Kidney capillary endothelial cell (primary cell): ENCODE results near the gene WWC1.
"Not testable (repeated sequence)": the region's sequence is repeated elsewhere in the genome, so short reads cannot be mapped to it uniquely, and the experiment has no call there.

ENCODE experiments used
- DNase-seq: peaks from one replicate; pipeline ENCODE4 v3.0.0-alpha.2; 2018; ENCODE audit warnings: low spot score

WWC1 gene

GRCh38 chr5:168286386-168286785, 5.1 kb upstream of the WWC1 start:
- no peak for DNase-seq

GRCh38 chr5:168286863-168287262, 4.6 kb upstream of the WWC1 start:
- DNase-seq = not testable (repeated sequence)

DNA sequence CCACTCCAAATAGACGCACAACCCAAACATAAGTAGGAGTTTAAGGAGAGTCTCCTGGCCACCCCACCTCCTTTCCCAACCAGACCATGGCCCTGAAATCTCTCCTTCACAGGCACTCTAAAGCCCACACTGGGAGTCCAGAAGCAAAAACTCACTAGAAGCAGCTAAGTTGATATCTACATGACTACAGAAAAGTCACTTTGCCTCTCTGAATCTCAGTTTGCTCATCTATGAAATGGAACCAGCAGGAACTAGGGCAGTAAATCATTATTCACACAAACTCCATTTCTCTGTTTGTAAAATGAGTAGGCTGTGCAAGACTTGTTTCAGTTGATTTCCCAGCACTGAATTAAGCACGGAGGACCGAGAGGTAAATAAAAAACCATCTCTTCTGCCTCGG, 4.1 kb upstream of the WWC1 start:
- DNase-seq = no peak

DNA sequence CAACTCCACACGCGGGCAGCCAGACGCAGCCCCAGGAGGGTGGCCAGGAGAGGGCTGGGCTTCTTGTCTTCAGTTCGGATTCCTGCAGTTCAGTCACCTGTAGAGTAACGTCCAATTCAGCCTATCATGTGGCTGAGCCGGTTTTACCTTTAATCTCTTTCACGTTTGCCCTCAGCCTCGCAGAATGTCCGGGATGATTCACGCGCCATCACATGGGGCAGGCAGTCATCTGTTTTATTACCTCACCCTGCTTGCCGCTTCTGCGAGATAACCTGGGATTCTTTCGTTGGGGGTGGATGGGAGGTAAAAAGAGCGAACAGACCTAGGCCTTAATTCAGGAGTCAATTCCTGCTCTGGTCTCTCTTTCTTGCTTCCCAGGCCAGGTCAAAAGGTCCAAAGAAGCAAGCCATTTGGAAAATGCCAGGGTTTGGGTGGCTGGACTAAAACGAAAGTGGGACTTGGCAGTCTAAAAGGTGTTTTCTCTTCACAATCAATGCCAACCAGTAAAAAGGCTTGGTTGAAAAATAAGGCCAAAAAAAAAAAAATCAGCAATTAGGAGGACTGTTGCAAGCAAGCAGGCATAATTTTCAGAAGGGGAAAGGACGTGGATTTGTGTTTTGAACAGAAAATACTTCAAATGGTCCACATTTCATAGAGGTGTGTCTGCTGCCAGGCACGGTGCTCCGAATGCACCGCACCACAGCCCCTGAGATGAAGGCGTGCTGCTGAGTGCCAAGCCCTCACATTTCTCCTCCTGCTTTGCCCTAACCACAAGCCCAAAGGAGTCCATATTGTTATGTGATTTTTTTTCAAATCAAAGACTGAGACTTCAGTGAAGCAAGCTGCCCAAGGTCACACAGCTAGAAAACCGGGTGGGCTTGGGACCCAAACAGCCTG, 2.8 kb upstream of the WWC1 start:
- no peak for DNase-seq

- no peak for DNase-seq
Observed at GRCh38 chr5:168290902-168291341, 523 bp upstream of the WWC1 start.

GRCh38 chr5:168291964-168292785, 730 bp downstream of the WWC1 start:
- DNase-seq = no peak

DNA sequence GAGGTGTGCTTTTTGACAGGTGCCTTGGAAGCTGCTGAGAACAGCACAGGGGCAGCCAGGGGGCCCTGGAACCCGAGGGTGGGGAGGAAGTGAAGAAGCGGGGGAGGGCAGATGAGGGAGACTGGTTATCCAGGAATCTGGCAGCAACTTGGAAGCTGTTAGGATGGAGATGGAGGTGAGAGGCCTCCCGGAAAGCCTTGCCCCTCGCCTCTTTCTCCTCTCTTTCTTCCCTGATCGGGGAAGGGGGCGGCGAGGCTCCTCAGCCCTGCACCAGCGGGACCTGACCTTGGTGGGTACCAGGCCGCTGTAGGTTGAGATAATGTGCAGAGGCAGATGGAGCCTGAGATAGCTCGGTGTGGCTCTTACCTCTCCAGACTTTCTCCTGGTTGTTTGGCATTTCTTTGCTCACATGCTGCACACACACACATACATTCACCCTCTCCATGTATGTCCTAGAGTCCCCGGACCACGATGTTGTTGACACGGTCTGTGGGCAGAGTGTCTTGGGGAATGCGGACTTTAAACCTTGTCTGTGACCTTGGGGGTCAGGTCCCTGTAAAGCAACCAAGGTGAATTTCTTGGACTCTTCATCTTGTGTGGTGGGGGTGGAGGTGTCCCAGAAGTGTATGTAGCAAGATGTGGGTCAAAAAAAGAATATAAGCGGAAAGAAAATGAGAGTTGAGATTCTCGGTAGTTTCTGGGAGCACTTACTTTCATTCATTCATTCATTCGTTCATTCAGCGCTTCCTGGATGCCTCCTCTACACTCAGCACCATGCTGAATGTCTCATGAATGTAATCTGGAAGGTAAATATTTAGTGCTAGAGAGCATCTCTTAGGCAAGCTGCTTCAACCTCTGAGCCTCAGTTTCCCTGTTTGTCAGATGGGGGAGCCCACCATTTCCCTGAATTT, 1.6 kb downstream of the WWC1 start:
- DNase-seq = no peak

GRCh38 chr5:168295574-168296201, 4.2 kb downstream of the WWC1 start:
- DNase-seq = no peak

GRCh38 chr5:168296682-168297081, 5.2 kb downstream of the WWC1 start:
- no peak for DNase-seq

DNA sequence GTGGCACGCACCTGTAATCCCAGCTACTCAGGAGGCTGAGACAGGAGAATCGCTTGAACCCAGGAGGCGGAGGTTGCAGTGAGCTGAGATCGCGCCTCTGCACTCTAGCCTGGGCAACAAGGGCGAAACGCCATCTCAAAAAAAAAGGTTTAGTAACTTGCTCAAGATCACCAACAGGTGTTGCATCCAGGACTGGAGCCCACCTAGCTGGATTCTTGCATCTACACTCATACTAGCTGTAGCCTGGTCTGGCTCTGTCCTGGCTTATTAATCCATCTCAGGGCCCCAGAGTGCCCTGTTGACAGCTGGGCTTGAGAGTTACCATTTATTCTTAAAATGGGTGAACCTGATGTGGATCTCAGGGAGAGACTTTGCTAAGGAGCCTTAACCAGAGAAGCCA, 7.5 kb downstream of the WWC1 start:
- no peak for DNase-seq

DNA sequence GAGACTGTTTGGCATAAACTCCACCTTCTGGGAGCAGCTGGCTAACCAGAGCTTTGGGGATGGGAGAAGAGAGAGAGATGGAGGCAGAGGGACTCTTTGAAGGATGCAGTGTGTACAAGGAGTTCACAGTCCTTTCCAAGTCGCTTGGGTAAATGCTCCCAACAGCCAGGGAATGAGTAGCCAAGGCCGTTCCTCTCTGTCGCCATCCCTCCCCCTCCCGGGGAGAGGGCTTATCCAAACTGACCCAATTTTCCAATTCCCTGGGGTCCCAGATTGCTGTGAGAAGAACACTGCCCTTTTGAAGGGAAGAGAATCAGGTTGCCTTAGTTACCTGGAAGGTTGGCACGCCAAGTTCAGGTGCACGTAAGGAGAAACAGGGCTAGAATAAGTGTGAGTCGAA, 7.9 kb downstream of the WWC1 start:
- DNase-seq = no peak

GRCh38 chr5:168300326-168301182, 9.1 kb downstream of the WWC1 start:
- no peak for DNase-seq

- DNase-seq = no peak
Observed at GRCh38 chr5:168301593-168302390, 10.3 kb downstream of the WWC1 start.

GRCh38 chr5:168302785-168303184, 11.3 kb downstream of the WWC1 start:
- no peak for DNase-seq

GRCh38 chr5:168303393-168304025, 12.1 kb downstream of the WWC1 start:
- DNase-seq = no peak

DNA sequence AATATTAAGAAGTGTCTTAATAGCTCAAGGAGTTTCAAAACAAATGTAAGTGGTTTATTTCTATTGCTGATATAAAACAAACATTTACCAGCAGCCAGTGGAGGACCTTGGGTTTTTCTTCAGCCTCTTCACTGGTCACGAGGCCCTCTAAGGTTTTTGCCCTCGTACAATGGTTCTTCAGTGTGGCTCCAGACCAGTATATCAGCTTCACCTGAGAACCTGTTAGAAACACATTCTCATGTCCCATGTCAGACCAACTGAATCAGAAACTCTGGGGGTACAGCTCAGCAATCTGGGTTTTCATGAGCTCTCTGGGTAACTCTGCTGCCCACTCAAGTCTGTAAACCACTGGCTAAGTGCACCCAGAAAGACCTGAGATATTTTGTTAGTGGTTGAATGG, 12.9 kb downstream of the WWC1 start:
- DNase-seq = no peak

DNA sequence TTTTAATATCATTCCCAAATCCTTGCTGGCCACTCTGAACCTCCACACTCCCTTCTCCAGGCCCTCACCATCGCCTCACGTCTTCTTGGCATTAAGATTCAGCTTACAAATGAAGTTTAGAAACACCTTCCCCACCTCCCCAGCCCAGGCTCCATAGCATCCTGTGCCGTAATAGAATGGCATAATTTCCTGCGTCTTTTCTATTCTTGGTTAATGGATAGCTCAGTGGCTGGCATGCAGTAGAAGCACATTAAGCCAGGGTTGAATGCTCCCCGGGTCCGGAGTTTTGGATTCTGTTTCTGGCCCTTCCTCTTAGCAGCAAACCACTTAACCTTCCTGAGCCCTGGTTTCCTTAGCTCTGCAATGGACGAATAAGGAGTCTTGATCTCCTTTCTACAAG, 13.8 kb downstream of the WWC1 start:
- no peak for DNase-seq

DNA sequence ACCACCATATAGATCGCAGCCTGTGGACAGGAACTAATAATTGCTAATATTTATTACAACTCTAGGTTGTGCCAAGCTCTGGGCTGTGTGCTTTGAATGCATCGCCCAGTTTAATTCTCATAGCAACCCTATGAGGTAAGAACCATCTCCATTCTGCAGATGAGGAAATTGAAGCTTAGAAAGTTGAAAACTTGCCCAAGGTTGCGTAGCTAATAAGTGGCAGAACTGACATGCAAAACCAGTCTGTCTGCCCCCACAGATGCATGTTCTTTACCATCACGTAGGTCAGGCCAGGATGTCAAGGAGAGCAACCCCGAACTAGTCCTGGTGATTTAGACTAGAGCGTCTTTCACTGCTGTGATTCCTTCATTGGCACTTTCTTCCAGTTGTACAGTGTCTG, 15.6 kb downstream of the WWC1 start:
- no peak for DNase-seq

DNA sequence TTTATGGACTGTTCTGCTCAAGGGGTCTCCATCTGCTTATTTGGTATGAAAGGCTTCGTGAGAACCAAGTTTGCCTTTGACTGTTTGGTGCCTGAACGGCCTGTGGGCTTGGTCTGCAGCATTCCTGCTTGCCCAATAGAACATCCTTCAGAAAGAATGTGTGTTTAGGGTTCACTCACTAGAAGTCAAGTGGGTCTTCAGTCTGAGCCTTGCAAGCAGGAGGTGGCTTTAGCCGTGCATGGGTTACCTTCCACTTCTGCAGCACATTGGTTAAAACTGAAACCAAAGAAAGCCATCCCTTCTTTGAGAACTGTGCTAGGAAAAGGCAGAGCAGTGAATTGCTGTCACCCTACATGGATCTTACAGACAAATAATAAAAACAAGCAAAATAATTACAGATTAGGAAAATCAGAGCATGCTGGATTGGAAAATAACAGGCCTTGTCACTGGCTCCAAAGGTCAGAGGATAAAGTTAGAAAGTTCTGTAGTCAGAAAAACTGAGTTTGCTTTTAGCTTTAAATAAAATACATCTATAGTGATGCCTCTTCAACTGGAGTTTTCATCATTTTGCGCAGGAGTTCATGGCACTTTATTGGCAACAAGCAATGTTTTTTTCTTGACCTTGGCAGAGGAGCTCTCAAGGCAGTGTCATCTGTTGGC, 16.6 kb downstream of the WWC1 start:
- no peak for DNase-seq
